H4 (cell line): Measurements from ENCODE around the gene GYPE. TPM values are rescaled to one million over a fixed set of nuclear protein-coding genes. Genes with fewer than 3 reads are reported as not detected.
"Not testable (repeated sequence)": the region's sequence is repeated elsewhere in the genome, so short reads cannot be mapped to it uniquely, and the experiment has no call there.

Experiments used
- DNase-seq: peaks from one replicate; pipeline ENCODE4 v3.0.0-alpha.2; 2015; ENCODE audit warnings: low spot score
- total RNA-seq: library from RNA; depleted of rRNA; stranded (reverse); fragments of >200 nt; shearing (Covaris generic); gene quantifications from 2 replicates; pipeline ENCODE4 v1.2.3, GENCODE V29; 2014; rRNA removed

Gene GYPE
- total RNA-seq, 1 experiment from 2014 or later: not detected

- DNase-seq: not testable (repeated sequence)
These were observed 35.4 kb downstream of the GYPE start for GRCh38 chr4:143869925-143870324.

GRCh38 chr4:143862716-143863115 lies 42.6 kb downstream of the GYPE start:
- DNase-seq: not testable (repeated sequence)

DNA sequence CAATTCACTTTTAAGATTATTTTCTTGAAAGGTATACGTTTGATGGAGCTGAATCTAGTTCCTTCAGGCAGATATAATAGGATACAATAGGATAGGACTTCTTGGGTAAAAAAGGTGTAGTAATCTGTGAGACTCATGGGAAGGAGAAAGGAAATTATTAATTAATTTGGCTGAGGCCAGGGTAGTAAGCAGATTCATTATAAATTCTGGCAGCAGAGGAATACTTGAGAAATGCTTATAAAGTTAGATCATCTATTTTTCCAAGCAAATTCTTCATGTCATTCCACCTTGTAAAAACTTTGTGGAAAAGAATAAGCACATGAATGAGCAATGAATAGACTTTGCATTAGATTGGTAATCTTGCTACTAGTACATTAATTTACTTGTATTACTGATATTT lies 46.9 kb downstream of the GYPE start:
- DNase-seq: no peak

DNA sequence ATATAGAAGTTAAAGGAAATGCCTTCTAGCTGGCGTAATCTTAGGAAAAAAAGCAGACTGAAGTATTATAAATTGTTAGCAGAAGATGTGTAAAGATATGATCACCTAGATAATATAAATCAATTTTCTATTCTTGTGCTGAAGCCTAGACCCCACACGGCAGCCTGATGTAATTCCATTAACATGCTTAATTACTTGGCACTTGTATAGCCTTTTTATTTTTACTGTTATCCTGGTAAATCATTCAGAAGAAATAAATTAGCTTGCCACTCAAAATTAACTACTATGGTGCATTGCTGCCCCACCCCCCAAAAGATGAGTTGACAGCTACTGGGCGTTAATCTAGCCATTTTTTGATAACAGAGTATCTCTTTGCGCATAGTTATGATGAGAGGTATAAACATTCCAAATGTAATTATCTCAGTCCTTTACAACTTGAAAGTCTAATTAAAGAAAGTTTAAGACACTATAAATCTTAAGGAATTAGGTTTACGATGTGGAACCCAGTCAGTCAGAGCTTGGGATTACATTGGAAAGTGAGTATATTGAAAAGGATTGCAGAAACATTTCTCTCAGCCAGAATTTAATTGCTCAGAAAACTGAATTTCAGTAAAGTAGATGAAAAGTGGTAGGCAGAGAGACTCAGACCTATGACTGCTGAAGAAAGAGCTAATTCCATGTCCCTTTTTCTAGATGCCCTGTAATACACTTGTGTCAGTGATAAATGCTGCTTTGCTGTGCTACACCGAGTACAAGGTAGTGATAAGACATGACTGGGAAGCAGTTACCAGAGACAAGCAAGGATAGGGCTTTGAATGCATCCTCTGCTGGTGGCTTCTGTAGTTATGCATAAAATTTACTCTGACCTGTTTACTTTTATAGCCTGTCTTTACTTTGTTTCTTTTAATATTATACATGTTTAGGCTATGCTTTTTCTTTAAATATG lies 47.7 kb downstream of the GYPE start:
- DNase-seq: not testable (repeated sequence)

- DNase-seq: not testable (repeated sequence)
These were observed 49.3 kb downstream of the GYPE start for GRCh38 chr4:143856017-143856557.

- not testable (repeated sequence) for DNase-seq
These were observed 50.7 kb downstream of the GYPE start for GRCh38 chr4:143854645-143855044.

DNA sequence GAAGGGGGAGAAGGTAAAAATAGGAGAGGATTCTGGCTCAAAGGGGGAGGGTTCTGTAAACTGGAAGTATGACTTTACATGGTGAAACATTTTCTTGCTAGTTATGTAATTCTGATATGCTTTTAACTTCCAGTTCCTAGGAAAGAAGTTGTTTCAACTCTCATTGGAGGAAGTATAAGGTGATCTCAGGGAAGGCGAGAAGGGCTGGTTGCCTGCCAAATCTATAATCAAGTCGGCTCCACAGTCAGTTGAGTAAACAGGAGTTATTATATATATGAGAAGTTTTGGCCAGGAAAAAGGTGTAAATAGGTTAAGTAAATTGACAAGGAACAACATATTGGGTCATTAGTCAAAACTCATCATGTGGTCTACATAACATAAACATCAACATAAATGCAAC lies 56.1 kb downstream of the GYPE start:
- DNase-seq: not testable (repeated sequence)

GRCh38 chr4:143843506-143843832 lies 61.9 kb downstream of the GYPE start:
- DNase-seq: not testable (repeated sequence)

DNA sequence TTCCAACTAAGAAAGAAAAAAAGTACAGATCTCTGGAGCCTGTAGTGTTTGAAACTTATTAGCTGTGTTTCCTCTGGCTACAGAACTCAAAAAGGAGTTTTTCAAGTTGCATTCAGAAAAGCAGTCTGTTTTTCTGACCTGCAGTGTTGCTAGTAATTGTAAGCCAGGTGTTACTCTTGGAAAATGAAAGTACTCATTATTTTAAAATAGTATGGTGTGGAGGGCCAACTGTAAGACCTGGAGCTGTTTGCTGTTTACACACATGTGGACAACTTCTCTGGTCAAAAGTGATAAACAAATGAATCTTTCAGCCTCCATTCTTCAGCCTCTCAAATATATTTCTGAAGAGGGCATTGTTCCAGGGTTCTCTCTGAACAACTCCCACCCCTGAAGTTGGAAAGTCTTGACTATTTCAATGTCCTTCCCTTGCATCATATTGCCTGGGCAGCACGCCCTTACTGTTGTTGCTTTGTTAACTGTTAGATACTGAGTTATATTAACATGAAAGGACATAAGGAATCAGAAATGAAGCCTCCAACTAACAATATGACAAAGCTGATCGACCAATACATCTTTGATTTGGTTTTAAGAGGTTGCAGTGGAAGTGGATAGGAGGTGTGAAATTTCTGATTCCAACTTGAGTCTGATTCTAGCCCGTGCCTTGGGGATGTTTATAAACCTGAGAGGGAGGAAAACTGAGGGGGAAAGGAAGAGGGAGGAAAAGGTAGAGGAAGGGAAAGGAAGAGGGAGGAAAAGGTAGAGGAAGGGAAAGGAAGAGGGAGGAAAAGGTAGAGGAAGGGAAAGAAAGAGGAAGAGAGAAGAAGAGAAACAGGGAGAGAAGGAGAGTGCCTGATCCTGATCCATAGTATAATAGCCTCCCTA lies 62.5 kb downstream of the GYPE start:
- DNase-seq: not testable (repeated sequence)

DNA sequence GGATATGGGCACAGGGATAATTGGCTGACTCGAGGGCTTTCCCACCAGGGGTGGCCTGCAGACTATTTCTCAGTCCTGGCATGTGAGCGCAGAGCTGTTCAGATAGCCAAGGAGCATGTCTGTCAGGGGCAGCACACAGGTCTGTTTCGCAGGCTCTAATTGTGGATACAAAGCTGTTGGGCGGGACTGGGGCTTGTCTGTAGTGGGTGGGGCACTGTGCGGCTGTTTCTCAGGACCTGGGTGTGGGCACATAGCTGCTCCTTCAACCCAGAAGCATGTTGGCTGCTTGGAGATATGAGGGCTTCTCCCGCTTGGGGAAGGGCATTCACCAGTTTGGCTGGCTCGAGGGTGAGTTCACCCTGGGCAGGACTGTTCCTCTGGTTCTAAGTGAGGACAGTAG lies 65.9 kb downstream of the GYPE start:
- DNase-seq: not testable (repeated sequence)

DNA sequence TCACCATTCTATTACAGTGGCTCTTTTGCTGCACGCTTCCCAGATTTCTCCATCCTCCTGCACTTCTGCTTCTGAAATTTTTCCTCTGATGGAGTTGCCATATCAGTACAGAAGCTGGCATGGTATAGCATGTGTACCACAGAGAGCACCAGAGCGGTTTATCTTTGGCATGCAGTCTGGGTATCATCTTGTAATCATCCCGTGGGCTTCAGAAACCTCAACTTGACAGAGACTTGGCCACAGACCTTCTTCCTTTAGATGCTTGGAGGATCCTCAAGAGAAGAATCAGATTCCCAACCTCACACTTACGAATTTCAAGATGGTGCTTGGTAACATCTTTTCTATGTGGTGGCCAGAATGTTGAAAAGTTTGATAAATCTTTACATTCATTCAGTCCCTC lies 71.2 kb downstream of the GYPE start:
- DNase-seq: not testable (repeated sequence)

- DNase-seq: not testable (repeated sequence)
These were observed 71.7 kb downstream of the GYPE start for GRCh38 chr4:143833676-143834075.

DNA sequence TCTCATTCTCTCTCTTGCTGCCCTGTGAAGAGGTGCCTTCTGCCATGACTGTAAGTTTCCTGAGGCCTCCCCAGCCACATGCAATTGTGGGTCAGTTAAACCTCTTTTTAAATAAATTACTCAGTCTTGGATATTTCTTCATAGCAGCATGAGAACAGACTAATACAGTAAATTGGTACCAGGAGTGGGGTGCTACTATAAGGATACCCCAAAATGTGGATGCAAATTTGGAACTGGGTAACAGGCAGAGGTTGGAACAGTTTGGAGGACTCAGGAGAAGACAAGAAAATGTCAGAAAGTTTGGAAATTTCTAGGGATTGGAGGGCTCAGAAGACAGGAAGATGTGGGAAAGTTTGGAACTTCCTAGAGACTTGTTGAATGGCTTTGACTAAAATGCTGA lies 74.8 kb downstream of the GYPE start:
- not testable (repeated sequence) for DNase-seq

GRCh38 chr4:143829239-143829620 lies 76.1 kb downstream of the GYPE start:
- DNase-seq: not testable (repeated sequence)

Other genes with a start within 250 kb of the GYPE start
- not detected in 2 replicates for gene FREM3, start 204.9 kb downstream of the GYPE start, total RNA-seq
- gene GYPB, start 113.8 kb upstream of the GYPE start, total RNA-seq: not detected in 2 replicates
- gene GYPA, start 235.2 kb upstream of the GYPE start, total RNA-seq: not detected in 2 replicates